Vagina (tissue), 2 donors: ENCODE results near the gene DDX51. TPM values are rescaled to one million over a fixed set of nuclear protein-coding genes. Genes with fewer than 3 reads are reported as not detected.

Experiments
- DNase-seq, 2 donors: peaks; one replicate each; pipeline ENCODE4 v3.0.0-alpha.2; 2017; ENCODE audit errors: extremely low spot score in 2 of 2
- H3K27ac ChIP-seq: fragments of 200-600 bp; sonication (generic); one replicate; pipeline ENCODE4 v1.5.1; 2019
- H3K27me3 ChIP-seq: fragments of 200-600 bp; sonication (generic); one replicate; pipeline ENCODE4 v1.5.1; 2019
- H3K36me3 ChIP-seq, 2 donors: fragments of 200-600 bp; sonication (generic); one replicate each; pipeline ENCODE4 v1.5.1; 2017 to 2019
- H3K4me1 ChIP-seq: fragments of 200-600 bp; sonication (generic); one replicate; pipeline ENCODE4 v1.5.1; 2019
- H3K4me3 ChIP-seq, 2 donors: fragments of 200-600 bp; sonication (generic); 1 replicate in 1 of 2; 2 replicates in 1 of 2; pipeline ENCODE4 v1.5.1; 2016 to 2019
- H3K9me3 ChIP-seq: fragments of 200-600 bp; sonication (generic); one replicate; pipeline ENCODE4 v1.5.1; 2019
- POLR2A ChIP-seq, 2 donors: fragments of 450-650 bp; IDR thresholded peaks; one replicate each; pipeline ENCODE4 v1.6.1; 2017; ENCODE audit warnings: antibody characterized with exemption in 2 of 2, mild to moderate bottlenecking in 2 of 2, moderate library complexity in 2 of 2
- POLR2AphosphoS5 ChIP-seq, 2 donors: sonication (generic); formaldehyde crosslinking; IDR thresholded peaks; one replicate each; pipeline ENCODE4 v1.9.0; 2017; ENCODE audit warnings: antibody characterized with exemption in 2 of 2, mild to moderate bottlenecking in 2 of 2, low read depth in 1 of 2; ENCODE audit not compliant: insufficient read depth in 1 of 2
- intact Hi-C: fragments of 100-400 bp; cut with DNase I; formaldehyde crosslinking; loops from one replicate; pipeline ENCODE4 v1.15.1; 2023
- total RNA-seq: library from RNA; depleted of rRNA; stranded (reverse); fragments of >200 nt; gene quantifications from one replicate; pipeline ENCODE4 v1.2.3, GENCODE V29; 2016
- TF ChIP-seq, protein P1 (sequence below), 3 experiments: fragments of 450-650 bp in 2 of 3; fragments of 200-600 bp in 1 of 3; sonication (generic) in 1 of 3; IDR thresholded peaks; one replicate each; pipeline ENCODE4 v1.5.1; 2017 to 2019; ENCODE audit warnings: antibody characterized with exemption in 3 of 3, mild to moderate bottlenecking in 2 of 3, moderate library complexity in 2 of 3

The DDX51 gene
- total RNA-seq, 1 donor from 2014 or later = 11.3 TPM

DNA sequence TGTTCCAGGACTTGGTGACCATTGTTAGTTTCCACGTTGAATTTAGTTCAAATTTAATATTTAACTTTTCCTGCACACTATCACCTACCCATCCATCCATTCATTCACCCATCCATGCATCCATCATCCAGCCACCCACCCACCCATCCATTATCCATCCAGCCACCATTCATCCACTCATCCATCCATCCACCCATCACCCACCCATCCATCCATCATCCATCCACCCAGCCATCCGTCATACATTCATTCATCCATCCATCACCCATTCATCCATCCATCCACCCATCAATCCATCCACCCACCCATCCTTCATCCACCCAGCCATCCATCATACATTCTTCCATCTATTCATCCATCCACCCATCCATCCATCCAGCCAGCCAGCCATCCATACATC lies 22.0 kb upstream of the DDX51 start:
- peaks cover 5% of the 10 kb centered on the region for H3K27me3 ChIP-seq
- intact Hi-C loops = no loop called here

DNA sequence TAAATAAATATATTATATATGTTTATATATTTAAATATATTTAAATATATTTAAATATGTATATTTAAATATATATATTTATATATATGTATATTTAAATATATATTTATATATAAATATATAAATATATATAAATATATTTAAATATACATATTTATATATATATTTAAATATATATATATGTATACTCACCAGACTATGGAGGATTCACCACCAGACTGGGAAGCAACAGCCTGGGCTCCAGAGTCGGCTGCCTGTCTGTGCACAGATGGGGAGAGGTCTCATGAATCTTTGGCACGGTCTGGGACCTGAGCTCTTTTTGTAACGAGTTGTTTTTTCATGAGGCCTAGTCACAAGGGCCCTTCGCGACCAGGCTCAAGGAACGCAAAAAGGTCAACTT lies 21.5 kb upstream of the DDX51 start:
- Histone ChIP-seq H3K9me3 (no peaks in the 10 kb centered on the region), H3K36me3 (no peaks in the 10 kb centered on the region), H3K27me3 (peaks cover 5% of the 10 kb centered on the region), H3K27ac (no peak overlapping the region), H3K4me3 (no peak overlapping the region), H3K4me1 (peaks cover 8% of the 10 kb centered on the region)
- no peak for DNase-seq
- intact Hi-C loops = no loop called here
- TF ChIP-seq POLR2A (IDR thresholded peaks at IDR 0.05) = no peak
- TF ChIP-seq, protein P1, sequence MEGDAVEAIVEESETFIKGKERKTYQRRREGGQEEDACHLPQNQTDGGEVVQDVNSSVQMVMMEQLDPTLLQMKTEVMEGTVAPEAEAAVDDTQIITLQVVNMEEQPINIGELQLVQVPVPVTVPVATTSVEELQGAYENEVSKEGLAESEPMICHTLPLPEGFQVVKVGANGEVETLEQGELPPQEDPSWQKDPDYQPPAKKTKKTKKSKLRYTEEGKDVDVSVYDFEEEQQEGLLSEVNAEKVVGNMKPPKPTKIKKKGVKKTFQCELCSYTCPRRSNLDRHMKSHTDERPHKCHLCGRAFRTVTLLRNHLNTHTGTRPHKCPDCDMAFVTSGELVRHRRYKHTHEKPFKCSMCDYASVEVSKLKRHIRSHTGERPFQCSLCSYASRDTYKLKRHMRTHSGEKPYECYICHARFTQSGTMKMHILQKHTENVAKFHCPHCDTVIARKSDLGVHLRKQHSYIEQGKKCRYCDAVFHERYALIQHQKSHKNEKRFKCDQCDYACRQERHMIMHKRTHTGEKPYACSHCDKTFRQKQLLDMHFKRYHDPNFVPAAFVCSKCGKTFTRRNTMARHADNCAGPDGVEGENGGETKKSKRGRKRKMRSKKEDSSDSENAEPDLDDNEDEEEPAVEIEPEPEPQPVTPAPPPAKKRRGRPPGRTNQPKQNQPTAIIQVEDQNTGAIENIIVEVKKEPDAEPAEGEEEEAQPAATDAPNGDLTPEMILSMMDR (IDR thresholded peaks at IDR 0.05) = no peak

More for the DNA sequence above, 22.0 kb upstream of the DDX51 start:
- TF ChIP-seq, protein P1 (IDR thresholded peaks at IDR 0.05) = no peak
- TF ChIP-seq POLR2AphosphoS5 (IDR thresholded peaks at IDR 0.05; ENCODE audit: insufficient read depth in 1 of 2, low read depth in 1 of 2) (no peak), POLR2A (IDR thresholded peaks at IDR 0.05) (no peak)
- Histone ChIP-seq H3K36me3 (no peaks in the 10 kb centered on the region), H3K9me3 (no peaks in the 10 kb centered on the region), H3K4me3 (no peak overlapping the region), H3K27ac (no peak overlapping the region), H3K4me1 (peaks cover 8% of the 10 kb centered on the region)
- DNase-seq = no peak

DNA sequence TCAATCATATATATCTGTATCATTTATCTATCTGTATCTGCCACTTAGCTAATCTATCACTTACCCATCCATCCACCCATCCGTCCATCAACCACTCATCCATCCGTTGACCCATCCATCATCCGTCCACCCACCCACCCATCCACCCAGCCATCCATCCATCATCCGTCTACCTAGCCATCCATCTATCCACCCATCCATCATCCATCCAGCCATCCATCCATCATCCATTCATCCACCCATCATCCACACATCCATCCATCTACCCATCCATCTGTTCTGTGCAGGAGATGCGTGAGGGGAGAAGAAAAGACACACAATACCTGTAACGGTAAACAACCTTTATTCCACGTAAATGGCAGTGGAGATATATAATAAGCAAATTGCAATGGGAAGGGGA lies 20.3 kb upstream of the DDX51 start:
- TF ChIP-seq, protein P1 (IDR thresholded peaks at IDR 0.05) = no peak
- TF ChIP-seq POLR2A (IDR thresholded peaks at IDR 0.05) = no peak
- no peak for TF ChIP-seq POLR2AphosphoS5 (IDR thresholded peaks at IDR 0.05; ENCODE audit: insufficient read depth in 1 of 2, low read depth in 1 of 2)
- no peak overlapping the region for H3K27ac ChIP-seq
- peaks cover 8% of the 10 kb centered on the region for H3K4me1 ChIP-seq
- no peak for DNase-seq
- H3K4me3 ChIP-seq = no peak overlapping the region
- peaks cover 5% of the 10 kb centered on the region for H3K27me3 ChIP-seq
- H3K36me3 ChIP-seq = no peaks in the 10 kb centered on the region
- intact Hi-C loops = no loop called here
- H3K9me3 ChIP-seq = no peaks in the 10 kb centered on the region

DNA sequence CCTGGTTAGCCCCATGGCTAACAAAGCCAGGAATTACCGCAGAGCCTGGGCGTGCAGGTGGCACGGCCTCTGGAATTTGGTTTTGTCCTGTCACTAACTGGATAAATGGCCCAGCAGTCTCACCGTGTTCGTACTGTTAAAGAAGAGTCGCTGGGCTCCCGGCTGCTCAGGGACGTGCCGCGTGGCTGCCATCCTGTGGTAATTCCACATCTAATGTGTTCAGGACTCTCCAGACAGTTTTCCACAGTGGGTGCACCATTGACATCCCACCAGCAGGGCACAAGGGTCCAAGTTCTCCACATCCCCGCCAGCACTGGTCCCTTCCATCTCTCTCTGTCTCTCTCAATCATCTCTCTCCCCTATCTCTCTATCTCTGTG lies 19.8 kb upstream of the DDX51 start:
- Histone ChIP-seq H3K27ac (no peak overlapping the region), H3K4me3 (no peak overlapping the region), H3K36me3 (no peaks in the 10 kb centered on the region), H3K9me3 (no peaks in the 10 kb centered on the region), H3K27me3 (peaks cover 5% of the 10 kb centered on the region), H3K4me1 (peaks cover 8% of the 10 kb centered on the region)
- TF ChIP-seq, protein P1 (IDR thresholded peaks at IDR 0.05) = no peak
- TF ChIP-seq POLR2A (IDR thresholded peaks at IDR 0.05) (no peak), POLR2AphosphoS5 (IDR thresholded peaks at IDR 0.05; ENCODE audit: insufficient read depth in 1 of 2, low read depth in 1 of 2) (no peak)
- DNase-seq = no peak
- intact Hi-C loops = no loop called here

DNA sequence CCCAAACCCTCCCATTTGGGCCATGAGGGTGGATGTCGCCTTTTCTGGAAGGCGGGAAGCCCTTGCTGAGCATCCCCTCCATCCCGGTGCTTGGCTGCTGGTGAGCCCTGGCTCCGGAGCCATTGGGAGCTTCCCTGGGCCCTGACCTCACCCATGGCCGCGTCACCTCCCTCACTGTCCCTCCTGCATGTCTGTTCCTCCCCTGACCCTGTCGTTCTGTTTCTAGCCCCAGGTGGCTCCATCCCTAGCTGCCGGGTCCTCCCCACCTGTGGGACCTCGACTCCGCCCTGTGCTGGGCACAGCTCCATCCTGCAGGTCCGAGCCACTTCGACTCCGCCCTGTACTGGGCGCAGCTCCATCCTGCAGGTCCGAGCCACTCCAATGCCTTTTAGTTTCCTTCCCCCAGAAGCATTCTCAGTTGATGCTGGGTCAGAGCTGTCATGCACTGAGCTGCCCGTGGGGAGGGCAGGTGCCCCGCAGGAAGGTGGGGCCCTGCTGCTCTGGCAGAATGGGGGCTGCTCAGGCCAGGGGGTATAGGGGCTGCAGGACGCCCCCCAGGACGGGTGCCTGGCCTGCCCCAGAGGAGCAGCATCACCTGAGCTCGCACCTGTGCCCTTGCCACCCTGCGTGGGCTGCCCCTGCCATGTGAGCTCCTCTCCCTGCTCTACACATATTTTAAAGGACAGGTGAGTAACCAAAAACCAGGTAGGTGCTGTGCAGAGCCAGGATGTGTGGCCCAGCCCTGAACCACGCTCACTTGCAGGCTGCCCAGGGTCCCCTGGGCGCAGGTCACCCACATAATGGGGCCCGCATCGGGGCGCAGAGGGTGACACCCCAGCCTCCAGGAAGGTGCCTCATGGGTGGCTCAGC lies 19.2 kb upstream of the DDX51 start:
- TF ChIP-seq POLR2A (IDR thresholded peaks at IDR 0.05) = no peak
- peak in 1 of 2 donors; percentile 2 for TF ChIP-seq POLR2AphosphoS5 (IDR thresholded peaks at IDR 0.05; ENCODE audit: insufficient read depth in 1 of 2, low read depth in 1 of 2)
- TF ChIP-seq, protein P1 (IDR thresholded peaks at IDR 0.05) = no peak
- Histone ChIP-seq H3K4me1 (peaks cover 8% of the 10 kb centered on the region), H3K4me3 (peak overlapping the region in 1 of 2 donors; percentile 1), H3K9me3 (no peaks in the 10 kb centered on the region), H3K27me3 (peaks cover 5% of the 10 kb centered on the region), H3K36me3 (no peaks in the 10 kb centered on the region), H3K27ac (no peak overlapping the region)
- intact Hi-C loops = no loop called here
- no peak for DNase-seq
